Esophagus muscularis mucosa (tissue), 4 donors: ENCODE data around the gene CEP350. TPM values are rescaled to one million over a fixed set of nuclear protein-coding genes. Genes with fewer than 3 reads are reported as not detected.

Experiments
- DNase-seq: peaks from one replicate; pipeline ENCODE4 v3.0.0-alpha.2; 2017; ENCODE audit errors: extremely low spot score
- H3K27ac ChIP-seq, 4 donors: fragments of 200-600 bp; sonication (generic); replicated peaks in 1 of 4; 1 replicate in 3 of 4; 2 replicates in 1 of 4; pipeline ENCODE4 v1.5.1; 2016 to 2019; ENCODE audit warnings: mild to moderate bottlenecking in 1 of 4
- H3K27me3 ChIP-seq, 4 donors: fragments of 200-600 bp; sonication (generic); one replicate each; pipeline versions ENCODE4 v1.5.1 to v1.6.0; 2016 to 2019
- H3K36me3 ChIP-seq, 4 donors: fragments of 200-600 bp; sonication (generic); one replicate each; pipeline ENCODE4 v1.5.1; 2016 to 2019
- H3K4me1 ChIP-seq, 4 donors: fragments of 200-600 bp; sonication (generic); one replicate each; pipeline ENCODE4 v1.5.1; 2016 to 2019
- H3K4me3 ChIP-seq, 4 donors: fragments of 200-600 bp; sonication (generic); 1 replicate in 2 of 4; 2 replicates in 2 of 4; pipeline ENCODE4 v1.5.1; 2016 to 2019; ENCODE audit warnings: mild to moderate bottlenecking in 4 of 4, moderate library complexity in 1 of 4
- H3K9me3 ChIP-seq, 4 donors: fragments of 200-600 bp; sonication (generic); 1 replicate in 3 of 4; 2 replicates in 1 of 4; pipeline ENCODE4 v1.5.1; 2016 to 2019
- CTCF ChIP-seq, 3 experiments: fragments of 200-600 bp in 2 of 3; fragments of 450-650 bp in 1 of 3; sonication (generic) in 2 of 3; IDR thresholded peaks; one replicate each; pipeline ENCODE4 v1.5.1; 2017 to 2019; ENCODE audit warnings: antibody characterized with exemption in 3 of 3, mild to moderate bottlenecking in 2 of 3, moderate library complexity in 1 of 3
- EP300 ChIP-seq: sonication (generic); formaldehyde crosslinking; IDR thresholded peaks from one replicate; pipeline ENCODE4 v1.6.1; 2017; ENCODE audit warnings: antibody characterized with exemption
- POLR2A ChIP-seq: fragments of 450-650 bp; IDR thresholded peaks from one replicate; pipeline ENCODE4 v1.6.1; 2017; ENCODE audit warnings: antibody characterized with exemption, moderate library complexity, mild to moderate bottlenecking, low read depth
- POLR2AphosphoS5 ChIP-seq, 2 donors: sonication (generic); formaldehyde crosslinking; IDR thresholded peaks; one replicate each; pipeline ENCODE4 v1.6.1; 2017; ENCODE audit warnings: antibody characterized with exemption in 2 of 2
- WGBS: methylation state at CpG from one replicate; pipeline ENCODE4 v1.1.5; 2018; 5-methylcytosine and 5-hydroxymethylcytosine counted together
- intact Hi-C: fragments of 100-400 bp; cut with DNase I; formaldehyde crosslinking; loops from one replicate; pipeline ENCODE4 v1.15.1; 2023
- total RNA-seq, 4 donors: library from RNA; depleted of rRNA; stranded (reverse); fragments of >200 nt; gene quantifications; one replicate each; pipeline versions ENCODE4 v1.1.0 to v1.2.1, GENCODE V29; 2016

Gene CEP350
- total RNA-seq, 4 donors from 2014 or later: 61.0 to 80.6 (median 65.1) TPM

GRCh38 chr1:179925922-179926849 is 28.4 kb upstream of the CEP350 start:
- H3K27ac ChIP-seq: no peak overlapping the region
- DNase-seq: no peak
- H3K27me3 ChIP-seq: no peaks in the 10 kb centered on the region
- H3K4me3 ChIP-seq: no peak overlapping the region
- H3K36me3 ChIP-seq: peaks cover 0 to 11% (median 2%) of the 10 kb centered on the region in 4 donors
- WGBS: 85% methylated on average over 4 of the region's 4 CpGs
- no peaks in the 10 kb centered on the region for H3K9me3 ChIP-seq
- intact Hi-C loops: no loop called here
- no peak for TF ChIP-seq POLR2AphosphoS5 (IDR thresholded peaks at IDR 0.05)
- H3K4me1 ChIP-seq: no peaks in the 10 kb centered on the region

GRCh38 chr1:179926850-179927205 is 27.8 kb upstream of the CEP350 start:
- no peaks in the 10 kb centered on the region for H3K9me3 ChIP-seq
- no peaks in the 10 kb centered on the region for H3K27me3 ChIP-seq
- TF ChIP-seq POLR2A: no peak
- no peak for TF ChIP-seq EP300
- no peak for TF ChIP-seq CTCF (IDR thresholded peaks at IDR 0.05)
- no peak for TF ChIP-seq POLR2AphosphoS5 (IDR thresholded peaks at IDR 0.05)
- peaks cover 0 to 6% (median 0%) of the 10 kb centered on the region in 4 donors for H3K36me3 ChIP-seq
- intact Hi-C loops: no loop called here
- no peak overlapping the region for H3K27ac ChIP-seq
- 90% methylated on average over 3 of the region's 3 CpGs for WGBS
- DNase-seq: no peak
- no peaks in the 10 kb centered on the region for H3K4me1 ChIP-seq
- no peak overlapping the region for H3K4me3 ChIP-seq

GRCh38 chr1:179929955-179930798 is 24.4 kb upstream of the CEP350 start:
- no peaks in the 10 kb centered on the region for H3K9me3 ChIP-seq
- no peaks in the 10 kb centered on the region for H3K36me3 ChIP-seq
- DNase-seq: no peak
- WGBS: 48% methylated on average over 2 of the region's 2 CpGs
- H3K27me3 ChIP-seq: no peaks in the 10 kb centered on the region
- H3K4me3 ChIP-seq: no peak overlapping the region
- H3K27ac ChIP-seq: no peak overlapping the region
- intact Hi-C loops: no loop called here
- TF ChIP-seq POLR2AphosphoS5 (IDR thresholded peaks at IDR 0.05): no peak
- TF ChIP-seq CTCF (IDR thresholded peaks at IDR 0.05): no peak
- TF ChIP-seq POLR2A: no peak
- no peak for TF ChIP-seq EP300
- H3K4me1 ChIP-seq: no peaks in the 10 kb centered on the region

- H3K4me3 ChIP-seq: no peak overlapping the region
- no peaks in the 10 kb centered on the region for H3K27me3 ChIP-seq
- DNase-seq: no peak
- no peaks in the 10 kb centered on the region for H3K9me3 ChIP-seq
- WGBS: 97% methylated on average over 3 of the region's 3 CpGs
- TF ChIP-seq POLR2AphosphoS5 (IDR thresholded peaks at IDR 0.05) (no peak), CTCF (IDR thresholded peaks at IDR 0.05) (no peak), POLR2A (no peak), EP300 (no peak)
- no peaks in the 10 kb centered on the region for H3K36me3 ChIP-seq
- H3K27ac ChIP-seq: no peak overlapping the region
- H3K4me1 ChIP-seq: no peaks in the 10 kb centered on the region
- intact Hi-C loops: no loop called here
Measured at GRCh38 chr1:179930867-179931266, 23.7 kb upstream of the CEP350 start.

- no peak for DNase-seq
- intact Hi-C loops: no loop called here
- no peaks in the 10 kb centered on the region for H3K4me1 ChIP-seq
- H3K27me3 ChIP-seq: no peaks in the 10 kb centered on the region
- no peaks in the 10 kb centered on the region for H3K36me3 ChIP-seq
- H3K9me3 ChIP-seq: no peaks in the 10 kb centered on the region
- H3K27ac ChIP-seq: no peak overlapping the region
- TF ChIP-seq POLR2A (no peak), EP300 (no peak), POLR2AphosphoS5 (IDR thresholded peaks at IDR 0.05) (no peak), CTCF (IDR thresholded peaks at IDR 0.05) (no peak)
- 100% methylated on average over 2 of the region's 2 CpGs for WGBS
- no peak overlapping the region for H3K4me3 ChIP-seq
Measured at GRCh38 chr1:179933219-179933618, 21.4 kb upstream of the CEP350 start.
